ENCODE measurements around the gene GRM7.

GRM7 gene

GRCh38 chr3:7693976-7694375, 833.1 kb downstream of the GRM7 start:
- DNase-seq (ENCODE audit: insufficient read length, low spot score) (no peak), FAIRE-seq (no peak)

- FAIRE-seq (no peak), DNase-seq (ENCODE audit: insufficient read length, low spot score) (no peak)
These were observed 834.1 kb downstream of the GRM7 start for GRCh38 chr3:7695049-7695448.

GRCh38 chr3:7696320-7696719, 835.4 kb downstream of the GRM7 start:
- DNase-seq (ENCODE audit: insufficient read length, low spot score) (no peak), FAIRE-seq (no peak)

- FAIRE-seq = no peak
- DNase-seq (ENCODE audit: insufficient read length, low spot score) = no peak
These were observed 836.6 kb downstream of the GRM7 start for GRCh38 chr3:7697548-7697947.

- no peak for FAIRE-seq
- no peak for DNase-seq (ENCODE audit: insufficient read length, low spot score)
These were observed 839.6 kb downstream of the GRM7 start for GRCh38 chr3:7700539-7700938.

GRCh38 chr3:7700977-7701376, 840.1 kb downstream of the GRM7 start:
- FAIRE-seq = no peak
- no peak for DNase-seq (ENCODE audit: insufficient read length, low spot score)

GRCh38 chr3:7707187-7707586, 846.3 kb downstream of the GRM7 start:
- DNase-seq (ENCODE audit: insufficient read length, low spot score) = no peak
- no peak for FAIRE-seq

- no peak for DNase-seq (ENCODE audit: insufficient read length, low spot score)
- FAIRE-seq = no peak
These were observed 848.6 kb downstream of the GRM7 start for GRCh38 chr3:7709376-7710082.

GRCh38 chr3:7710284-7710683, 849.4 kb downstream of the GRM7 start:
- no peak for DNase-seq (ENCODE audit: insufficient read length, low spot score)
- no peak for FAIRE-seq

GRCh38 chr3:7713724-7714123, 852.8 kb downstream of the GRM7 start:
- FAIRE-seq (no peak), DNase-seq (ENCODE audit: insufficient read length, low spot score) (no peak)

- FAIRE-seq (no peak), DNase-seq (ENCODE audit: insufficient read length, low spot score) (no peak)
These were observed 859.9 kb downstream of the GRM7 start for GRCh38 chr3:7720649-7721297.

GRCh38 chr3:7721869-7722268, 861.0 kb downstream of the GRM7 start:
- DNase-seq (ENCODE audit: insufficient read length, low spot score) = no peak
- no peak for FAIRE-seq

GRCh38 chr3:7728566-7729519, 867.9 kb downstream of the GRM7 start:
- no peak for DNase-seq (ENCODE audit: insufficient read length, low spot score)
- no peak for FAIRE-seq

GRCh38 chr3:7733933-7734332, 873.0 kb downstream of the GRM7 start:
- FAIRE-seq (no peak), DNase-seq (ENCODE audit: insufficient read length, low spot score) (no peak)

- FAIRE-seq (no peak), DNase-seq (ENCODE audit: insufficient read length, low spot score) (no peak)
These were observed 873.5 kb downstream of the GRM7 start for GRCh38 chr3:7734456-7734855.

- no peak for DNase-seq (ENCODE audit: insufficient read length, low spot score)
- FAIRE-seq = no peak
These were observed 876.3 kb downstream of the GRM7 start for GRCh38 chr3:7737263-7737662.

GRCh38 chr3:7739754-7740153, 878.8 kb downstream of the GRM7 start:
- FAIRE-seq = no peak
- DNase-seq (ENCODE audit: insufficient read length, low spot score) = no peak

GRCh38 chr3:7740458-7740857, 879.5 kb downstream of the GRM7 start:
- FAIRE-seq (no peak), DNase-seq (ENCODE audit: insufficient read length, low spot score) (no peak)

GRCh38 chr3:7744850-7745249, 883.9 kb downstream of the GRM7 start:
- FAIRE-seq (no peak), DNase-seq (ENCODE audit: insufficient read length, low spot score) (no peak)

GRCh38 chr3:7745711-7746110, 884.8 kb downstream of the GRM7 start:
- DNase-seq (ENCODE audit: insufficient read length, low spot score) = no peak
- no peak for FAIRE-seq

GRCh38 chr3:7749931-7750695, 889.2 kb downstream of the GRM7 start:
- DNase-seq (ENCODE audit: insufficient read length, low spot score) = no peak
- no peak for FAIRE-seq
